HK-2 (cell line): ENCODE results near the gene ABHD6.
"Not testable (repeated sequence)": the region's sequence is repeated elsewhere in the genome, so short reads cannot be mapped to it uniquely, and the experiment has no call there.

Source experiments
- DNase-seq: peaks from one replicate; pipeline ENCODE4 v3.0.0-alpha.2; 2018; ENCODE audit not compliant: unreplicated experiment

Gene ABHD6

DNA sequence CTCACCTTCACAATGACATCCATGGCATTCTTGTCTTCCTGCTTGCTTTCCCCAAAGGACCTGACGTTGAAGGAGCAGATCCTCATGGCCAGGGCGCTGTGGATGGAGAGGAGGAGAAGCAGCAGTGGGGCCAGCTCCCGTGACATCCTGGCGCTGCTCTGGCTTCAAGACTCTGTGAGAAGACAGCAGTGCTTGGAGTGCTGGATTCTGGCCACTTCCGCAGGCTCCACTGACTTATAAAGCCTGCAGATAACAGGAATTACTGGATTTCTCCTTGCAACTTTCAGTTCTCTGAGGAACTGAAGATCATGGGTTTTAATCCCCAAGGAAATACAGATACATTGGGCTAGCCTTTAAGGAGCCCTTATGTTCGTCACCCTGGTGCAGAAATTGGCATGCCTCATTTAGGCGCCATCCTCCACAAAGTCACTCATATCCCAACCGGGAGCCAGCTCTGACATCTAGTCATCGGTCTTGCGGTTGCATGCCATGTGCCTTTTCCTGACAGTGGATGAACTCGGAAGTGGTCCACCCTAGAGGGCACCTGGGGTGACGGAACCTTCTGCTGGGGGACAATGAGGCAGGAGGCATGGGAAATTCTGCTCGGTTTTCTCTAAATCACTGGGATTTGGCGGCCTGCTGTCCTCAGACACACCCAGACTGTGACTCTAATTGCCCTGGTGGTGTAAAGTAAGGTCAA lies 26.7 kb upstream of the ABHD6 start, which contains the start of gene DNASE1L3:
Gene DNASE1L3 (minus strand): TSS at position 212 of the 700 bp plus-strand sequence. CDS start 66 bp downstream, at position 146.
- no peak for DNase-seq

DNA sequence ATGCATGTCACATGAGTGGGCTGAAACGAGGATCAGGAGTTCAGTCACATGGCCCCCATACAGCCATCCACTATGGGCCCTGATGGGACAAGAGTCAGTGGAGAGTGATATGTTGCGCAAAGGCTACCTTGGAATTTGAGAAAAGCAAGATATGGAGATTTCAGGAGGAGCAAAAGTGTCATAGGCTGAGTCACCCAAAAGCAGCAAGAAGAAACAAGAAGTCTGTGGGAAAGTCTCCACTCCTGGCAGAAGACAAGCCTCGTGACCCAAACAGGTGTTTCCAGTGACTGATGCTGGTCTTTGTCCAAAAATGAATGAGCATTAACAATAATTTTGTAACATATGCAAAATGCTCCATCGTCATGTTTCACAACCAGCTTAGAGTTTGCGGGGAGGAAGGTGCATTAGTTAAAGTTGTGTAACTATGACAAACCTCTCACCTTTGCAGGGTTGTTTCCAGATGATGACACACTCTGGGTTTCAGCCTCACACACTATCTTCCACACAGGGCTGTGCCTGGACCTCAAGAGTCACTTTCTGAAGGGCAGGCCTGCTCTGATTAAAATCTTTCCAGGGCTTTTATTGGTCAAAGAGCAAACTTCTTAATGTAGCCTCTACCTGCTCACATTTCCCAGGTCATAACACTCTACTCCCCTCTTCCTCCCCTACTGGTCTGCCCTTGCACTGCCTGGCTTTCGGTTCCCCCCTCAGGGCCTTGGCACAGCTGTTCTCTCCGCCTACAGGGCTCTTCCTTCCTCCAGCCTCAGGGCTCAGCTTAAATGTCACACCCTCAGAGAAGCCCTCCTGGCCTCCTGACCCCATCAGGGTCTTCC lies 22.9 kb upstream of the ABHD6 start:
- DNase-seq: no peak

DNA sequence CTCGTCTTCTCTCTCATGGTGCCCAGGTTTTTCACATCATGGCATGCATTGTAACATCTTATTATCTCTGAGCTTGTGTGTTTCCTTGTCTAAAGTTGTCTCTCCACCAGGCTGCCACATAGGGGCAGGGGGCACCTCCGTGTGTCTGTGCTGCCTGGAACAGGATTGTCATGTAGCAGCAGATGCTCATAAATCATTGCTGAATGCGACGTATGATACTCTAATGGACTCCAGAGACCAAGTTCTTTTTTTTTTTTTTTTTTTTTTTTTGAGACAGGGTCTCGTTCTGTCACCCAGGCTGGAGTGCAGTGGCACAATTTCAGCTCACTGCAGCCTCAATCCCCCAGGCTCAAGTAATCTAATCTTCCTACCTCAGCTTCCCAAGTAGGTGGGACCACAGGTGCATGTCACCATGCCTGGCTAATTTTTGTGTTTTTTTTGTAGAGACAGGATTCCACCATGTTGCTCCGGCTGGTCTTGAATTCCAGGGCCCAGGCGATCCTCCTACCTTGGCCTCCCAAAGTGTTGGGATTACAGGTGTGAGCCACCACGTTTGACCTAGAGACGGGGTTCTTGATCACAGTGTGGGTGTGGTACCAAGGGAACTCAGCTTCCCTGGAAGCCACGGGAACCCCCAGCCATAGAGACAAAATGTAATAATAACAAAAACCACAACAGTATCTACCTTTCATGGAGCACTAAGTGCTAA lies 22.1 kb upstream of the ABHD6 start:
- no peak for DNase-seq

DNA sequence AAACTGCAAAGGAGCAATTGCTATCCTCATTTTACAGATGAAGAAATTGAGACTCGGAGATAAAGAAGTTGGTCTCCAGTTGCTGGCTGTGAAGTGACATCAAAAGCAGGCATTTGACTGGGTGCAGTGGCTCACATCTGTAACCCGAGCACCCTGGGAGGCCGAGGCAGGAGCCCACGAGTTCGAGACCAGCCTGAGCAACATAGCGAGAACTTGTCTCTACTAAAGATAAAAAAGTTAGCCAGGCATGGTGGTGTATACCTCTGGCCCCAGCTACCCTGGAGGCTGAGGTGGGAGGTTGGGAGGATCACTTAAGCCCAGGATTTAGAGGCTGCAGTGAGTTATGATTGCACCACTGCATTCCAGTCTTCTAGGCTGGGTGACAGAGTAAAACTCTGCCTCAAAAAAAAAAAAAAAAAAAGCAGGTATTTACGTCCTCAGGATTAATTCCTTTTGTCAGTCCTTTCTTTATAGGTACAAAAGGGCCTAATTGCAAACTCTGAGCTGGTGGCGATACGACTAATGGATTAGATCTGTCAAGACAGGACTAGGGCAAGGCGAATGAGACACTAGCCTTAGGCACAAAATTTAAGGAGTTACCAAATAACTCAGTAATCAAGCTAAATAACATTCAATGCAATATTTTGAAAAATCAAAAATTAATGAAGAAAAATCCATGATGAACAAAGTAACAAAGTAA lies 20.9 kb upstream of the ABHD6 start:
- DNase-seq: no peak

DNA sequence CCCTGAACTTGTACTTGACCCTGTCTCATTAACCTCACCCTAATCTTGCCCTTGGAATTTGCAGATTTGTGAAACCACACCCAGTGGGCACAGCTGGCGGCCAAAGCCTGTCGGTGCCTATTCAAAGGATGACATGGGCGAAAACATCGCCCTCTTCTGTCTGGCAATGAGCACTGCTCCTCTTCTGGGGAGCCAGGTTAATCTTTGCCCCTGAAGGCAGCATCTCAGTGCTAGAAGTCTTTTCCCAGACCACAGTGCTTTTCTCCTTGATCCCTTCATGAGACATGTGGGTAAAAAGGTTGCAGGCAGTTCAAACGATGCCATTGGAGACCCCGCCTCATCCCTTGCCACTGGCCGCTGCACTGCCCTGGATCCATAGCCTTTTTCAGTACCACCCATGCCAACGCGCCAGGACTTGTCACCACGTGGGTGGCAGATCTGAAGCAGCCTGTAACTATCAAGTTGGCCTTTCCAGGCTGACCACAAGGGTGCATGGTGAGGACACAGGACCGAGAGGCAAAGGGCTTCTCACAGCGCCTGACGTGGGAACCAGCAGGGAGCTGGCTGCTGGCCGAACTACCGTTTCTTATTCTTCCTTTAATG lies 20.3 kb upstream of the ABHD6 start:
- peak; percentile 40 for DNase-seq

DNA sequence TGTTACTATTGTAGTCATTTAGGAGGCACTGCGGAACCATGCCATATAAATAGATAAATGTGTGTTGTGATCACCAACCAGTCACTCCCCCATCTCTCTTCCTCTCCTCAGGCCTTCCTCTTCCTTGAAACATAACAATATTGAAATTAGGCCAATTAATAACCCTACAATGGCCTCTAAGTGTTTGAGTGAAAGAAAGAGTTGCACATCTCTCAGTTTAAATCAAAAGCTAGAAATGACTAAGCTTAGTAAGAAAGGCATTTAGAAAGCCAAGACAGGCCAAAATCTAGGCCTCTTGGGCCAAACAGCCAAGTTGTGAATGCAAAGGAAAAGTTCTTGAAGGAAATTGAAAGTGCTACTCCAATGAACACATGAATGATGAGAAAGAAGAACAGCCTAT lies 18.7 kb upstream of the ABHD6 start:
- no peak for DNase-seq

DNA sequence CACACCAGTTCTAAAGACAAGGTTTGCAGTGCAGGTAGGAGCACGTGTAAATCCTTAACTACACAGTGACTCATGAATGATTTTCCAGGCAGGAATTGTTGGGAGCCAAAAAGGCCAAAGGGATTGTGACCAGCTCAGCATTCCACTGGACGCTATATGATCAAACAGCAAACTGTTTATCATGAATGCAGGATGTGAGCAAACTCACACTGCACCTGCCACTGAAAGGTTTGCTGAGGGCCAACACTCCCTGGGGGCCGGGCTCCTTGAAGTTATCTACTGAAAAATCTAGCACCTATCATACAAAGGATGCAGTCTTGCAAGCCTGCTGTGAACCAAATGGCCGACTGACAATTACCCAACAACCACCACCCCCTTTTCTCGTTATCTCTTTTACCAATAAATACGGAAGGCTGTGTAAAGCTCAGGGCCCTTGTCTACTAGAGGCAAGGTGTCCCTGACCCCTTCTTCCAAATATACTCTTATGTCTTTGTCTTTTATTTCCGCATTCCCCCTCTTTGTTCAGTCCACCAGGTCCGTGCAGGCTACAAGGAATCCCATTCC lies 15.3 kb upstream of the ABHD6 start:
- DNase-seq: no peak

DNA sequence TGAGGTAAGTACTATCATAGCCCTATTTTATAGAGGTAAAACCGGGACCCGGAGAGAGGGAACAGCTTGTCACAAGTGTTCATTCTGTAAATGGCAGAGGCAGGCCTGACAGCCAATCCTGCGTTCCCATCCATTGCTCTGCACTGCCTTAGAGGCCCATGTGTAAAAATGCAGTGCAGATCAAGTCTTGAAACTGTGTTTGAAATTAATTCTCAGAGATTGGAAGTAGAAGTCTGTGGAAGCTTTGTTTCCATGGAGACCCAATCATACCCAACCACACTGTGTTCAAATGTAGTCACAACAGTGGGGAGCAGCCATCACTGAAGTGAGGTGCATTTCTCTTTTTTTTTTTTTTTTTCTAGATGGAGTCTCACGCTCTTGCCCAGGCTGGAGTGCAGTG lies 13.7 kb upstream of the ABHD6 start:
- no peak for DNase-seq

DNA sequence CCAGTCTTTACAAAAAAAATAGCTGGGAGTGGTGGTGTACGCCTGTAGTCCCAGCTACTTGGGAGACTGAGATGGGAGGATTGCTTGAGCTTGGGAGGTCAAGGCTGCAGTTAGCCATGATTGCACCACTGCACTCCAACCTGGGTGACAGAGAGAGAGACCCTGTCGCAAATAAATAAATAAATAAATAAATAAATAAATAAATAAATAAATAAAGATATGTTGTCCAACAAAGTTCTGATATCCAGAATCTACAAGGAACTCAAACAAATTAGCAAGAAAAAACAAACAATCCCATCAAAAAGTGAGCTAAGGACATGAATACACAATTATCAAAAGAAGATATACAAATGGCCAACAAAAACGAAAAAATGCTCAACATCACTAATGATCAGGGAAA lies 9.7 kb upstream of the ABHD6 start:
- DNase-seq: not testable (repeated sequence)

DNA sequence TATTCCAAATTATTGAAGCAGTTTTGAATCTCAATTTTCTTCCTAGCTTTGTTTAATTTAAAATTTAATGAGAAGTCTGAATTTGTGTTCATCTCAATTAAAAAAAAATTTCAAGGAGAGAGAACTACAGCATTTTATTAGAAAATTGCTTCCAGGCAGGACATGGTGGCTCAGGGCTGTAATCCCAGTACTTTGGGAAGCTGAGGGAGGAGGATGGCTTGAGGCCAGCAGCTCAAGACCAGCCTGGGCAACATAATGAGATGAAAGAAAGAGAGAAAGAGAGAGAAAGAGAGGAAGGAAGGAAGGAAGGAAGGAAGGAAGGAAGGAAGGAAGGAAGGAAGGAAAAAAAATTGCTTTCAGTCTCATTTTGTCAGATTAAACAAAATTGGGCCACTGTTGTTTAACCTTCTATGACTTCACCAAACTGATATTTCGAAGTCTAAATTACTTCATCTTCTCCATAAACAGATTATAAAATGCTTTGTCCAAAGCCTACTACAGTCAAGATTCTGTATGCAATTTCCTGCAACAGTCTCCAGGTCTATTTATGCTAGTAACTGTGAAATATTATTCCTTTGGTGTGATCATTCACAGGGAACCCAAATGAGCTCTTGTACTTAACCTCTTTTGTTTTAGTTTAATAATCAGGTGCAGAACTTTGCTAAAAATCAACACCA lies 6.6 kb upstream of the ABHD6 start:
- DNase-seq: no peak

DNA sequence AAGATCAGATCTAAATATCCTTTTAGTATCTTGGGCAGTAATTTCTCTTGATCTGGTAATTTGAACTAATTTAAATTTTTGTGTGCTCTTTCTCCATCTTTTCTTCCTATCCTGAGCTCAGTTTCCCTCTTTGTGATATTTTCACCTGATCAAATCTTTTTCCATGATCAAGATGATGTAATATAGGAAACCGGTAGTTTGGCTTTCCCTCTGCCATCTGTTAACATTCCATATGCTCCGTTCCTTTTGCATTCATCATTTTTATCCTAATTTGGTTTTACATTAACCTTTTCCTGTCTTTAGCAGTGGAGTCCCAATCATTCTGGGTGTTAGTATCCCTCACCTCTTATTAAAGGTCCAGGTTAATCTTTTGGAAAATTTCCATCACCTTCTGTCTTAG lies 5.9 kb upstream of the ABHD6 start:
- DNase-seq: no peak

DNA sequence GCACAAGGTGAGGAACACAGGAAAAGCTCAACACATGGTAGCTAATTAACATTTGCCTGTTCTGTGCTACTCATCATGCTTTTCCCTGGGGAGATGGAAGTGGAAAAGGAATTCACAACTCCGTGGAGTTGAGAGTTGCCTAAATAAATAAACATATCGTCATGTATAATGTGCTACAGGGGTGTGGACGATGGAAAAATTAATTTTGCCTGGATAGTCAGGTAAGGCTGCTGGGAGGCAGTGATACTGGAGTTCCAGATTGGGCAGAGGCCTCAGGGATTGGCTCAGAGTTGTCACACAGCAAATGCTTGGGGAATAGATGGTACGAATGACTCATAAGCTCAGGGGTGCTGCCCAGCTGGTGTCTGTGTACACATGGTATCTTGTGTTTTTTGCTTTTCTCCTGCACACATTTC lies 3.1 kb upstream of the ABHD6 start:
- no peak for DNase-seq

DNA sequence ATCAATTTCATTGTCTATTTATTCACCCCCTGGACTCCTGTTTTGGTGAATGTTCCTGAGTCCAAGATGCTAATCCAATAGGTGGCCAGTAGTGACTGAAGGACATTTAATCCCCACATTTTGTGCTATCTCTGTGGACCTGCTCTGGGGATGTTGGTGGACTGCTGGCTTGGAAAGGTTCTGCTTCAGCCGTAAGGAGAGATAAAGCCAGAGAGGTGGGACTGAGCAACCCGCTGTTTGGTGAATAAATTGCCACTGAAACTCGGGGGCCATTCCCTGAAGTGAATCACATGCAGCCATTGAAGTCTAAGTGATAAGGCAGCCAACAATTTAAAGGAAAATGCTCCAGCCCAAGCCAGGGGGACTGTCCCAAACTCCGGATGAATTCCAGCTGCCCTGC lies 1.6 kb upstream of the ABHD6 start:
- no peak for DNase-seq

DNA sequence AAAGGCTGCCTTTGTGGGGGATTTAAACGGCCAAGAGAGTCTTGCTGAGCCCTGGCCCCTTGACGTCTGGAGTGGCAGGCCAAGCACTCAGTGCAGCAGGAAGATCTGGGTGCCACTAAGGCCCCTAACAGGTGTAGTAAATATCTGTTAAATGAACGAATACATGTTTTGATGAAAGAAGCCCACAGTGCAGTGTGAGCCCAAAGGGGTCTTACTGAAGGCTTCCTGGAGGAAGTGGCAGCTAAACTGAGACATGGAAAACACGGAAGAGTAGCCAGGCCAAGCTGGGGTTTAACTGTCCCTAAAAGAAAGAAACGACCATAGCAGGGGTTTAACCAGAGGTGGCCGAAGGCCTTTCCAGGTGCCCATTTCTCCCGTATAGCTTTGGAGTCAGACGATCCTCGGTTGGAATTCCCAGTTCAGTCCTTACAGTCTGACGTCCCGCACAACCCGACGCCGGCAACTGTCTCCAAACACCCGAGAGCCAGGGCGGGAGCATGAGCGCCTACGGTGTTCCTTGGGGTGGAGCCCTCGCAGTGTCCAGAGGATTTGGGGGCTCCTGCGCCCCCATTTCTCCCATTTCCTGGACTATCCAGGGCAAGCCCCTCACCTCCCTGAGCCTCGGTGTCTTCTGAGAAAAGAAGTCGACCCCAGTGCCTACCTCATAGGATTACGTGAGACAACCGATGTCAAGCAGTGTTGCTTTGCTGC lies 910 bp upstream of the ABHD6 start:
- DNase-seq: no peak

DNA sequence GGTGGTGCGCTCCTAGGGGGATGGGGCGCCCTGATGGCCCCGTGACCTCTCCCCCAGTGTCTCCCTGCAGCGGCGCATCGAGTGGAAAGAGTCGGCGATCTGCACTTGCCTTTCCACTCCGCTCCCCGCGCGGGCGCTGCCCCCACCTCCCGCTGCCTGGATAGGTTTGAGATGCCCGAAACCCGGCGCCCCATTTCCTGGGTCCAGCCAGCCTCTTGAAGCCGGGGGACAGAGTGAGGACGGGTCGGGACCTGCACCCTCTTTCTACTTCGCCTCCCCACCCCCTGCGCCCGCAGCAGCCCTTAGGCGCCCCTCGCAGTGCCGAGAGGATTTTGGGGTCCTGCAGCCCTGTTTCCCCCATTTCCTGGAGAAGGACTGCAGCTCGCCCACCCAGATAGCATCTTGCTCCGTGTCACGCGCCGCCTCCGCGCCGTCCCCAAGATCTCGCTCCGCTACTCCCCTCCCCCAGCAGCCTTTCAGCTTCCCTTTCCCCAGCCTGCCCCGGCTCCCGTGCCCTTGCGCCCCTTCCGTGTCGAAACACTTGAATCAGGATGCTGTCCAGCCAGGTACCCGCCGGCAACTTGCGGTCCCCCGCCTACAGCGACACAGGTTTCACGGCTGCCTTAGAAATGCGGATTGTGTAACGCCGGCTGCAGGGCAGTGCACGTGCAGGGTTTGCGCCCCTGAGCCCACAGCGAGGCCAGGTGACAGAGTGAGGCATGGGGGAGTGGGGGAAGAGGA lies 519 bp downstream of the ABHD6 start:
- DNase-seq: peak; percentile 19

DNA sequence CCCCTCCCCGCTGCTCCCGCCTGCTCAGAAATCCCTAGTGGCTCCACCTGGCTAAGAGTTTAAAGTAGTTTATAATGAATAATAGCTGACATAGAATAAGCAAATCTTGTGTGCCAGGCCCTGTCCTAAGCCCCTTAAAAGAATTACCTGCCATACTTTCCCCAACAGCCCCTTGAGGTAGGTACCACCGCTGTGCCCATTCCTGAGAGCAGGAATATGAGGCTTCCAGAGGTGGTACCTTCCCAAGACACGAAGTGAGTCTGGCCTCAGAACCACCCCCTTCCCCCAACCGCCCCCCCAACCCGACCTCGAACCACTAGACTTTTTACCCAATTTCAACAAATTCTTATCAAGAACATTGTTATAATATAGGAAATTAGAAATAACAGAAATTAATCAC lies 1.2 kb downstream of the ABHD6 start:
- no peak for DNase-seq

DNA sequence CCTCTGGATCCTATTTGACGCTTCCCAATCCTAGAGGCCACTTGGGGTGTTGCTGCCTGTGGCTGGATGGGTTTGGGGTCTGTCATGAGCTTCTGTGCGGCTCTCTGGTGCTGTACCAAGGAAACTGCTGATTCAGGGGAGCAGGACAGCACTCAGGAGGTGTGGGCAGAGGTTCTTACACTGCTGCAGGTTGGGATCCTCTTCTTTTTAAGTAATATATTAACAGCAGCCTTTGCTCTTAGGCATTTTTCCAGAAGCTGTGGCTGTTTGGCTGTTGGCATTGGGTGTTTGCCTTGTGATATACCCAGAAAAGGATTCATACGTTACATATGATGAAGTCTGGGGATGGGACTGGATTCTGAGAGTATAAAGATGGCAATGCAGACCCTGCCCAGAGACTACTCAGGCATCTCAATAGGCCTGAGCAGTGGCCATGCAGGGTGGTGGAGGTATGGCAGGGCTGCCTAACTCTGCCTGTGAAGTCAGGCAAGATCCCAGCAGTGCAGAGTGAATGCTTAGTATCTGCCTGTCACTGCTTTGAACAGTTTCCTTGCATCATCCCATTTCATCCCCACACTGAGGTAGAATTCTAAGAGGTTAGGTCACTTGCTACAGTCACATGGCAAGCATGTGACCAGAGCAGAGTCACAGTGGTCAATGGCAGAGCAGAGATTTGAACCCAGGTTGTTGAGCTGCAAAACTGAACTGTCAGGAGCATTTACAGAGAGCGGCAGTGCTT lies 3.9 kb downstream of the ABHD6 start:
- DNase-seq: no peak

DNA sequence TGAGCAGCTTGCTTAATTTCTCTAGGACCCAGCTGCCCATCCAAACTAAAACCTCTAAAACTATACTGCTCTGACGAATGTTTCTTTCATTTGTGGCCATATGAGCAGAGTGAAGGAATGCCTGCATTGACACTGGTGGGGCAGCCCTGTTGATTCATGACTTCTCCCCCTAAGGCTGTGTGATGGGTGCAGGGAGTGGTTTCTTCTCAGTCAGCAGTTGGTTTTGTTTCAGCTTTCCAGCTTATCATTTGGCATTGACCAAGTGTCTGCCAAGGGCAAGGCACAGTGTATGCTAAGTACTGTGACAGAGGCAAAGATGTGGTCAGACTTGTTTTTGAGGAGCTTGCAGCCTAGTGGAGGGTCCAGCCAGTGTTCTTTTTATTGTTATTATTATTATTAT lies 4.7 kb downstream of the ABHD6 start:
- DNase-seq: no peak

DNA sequence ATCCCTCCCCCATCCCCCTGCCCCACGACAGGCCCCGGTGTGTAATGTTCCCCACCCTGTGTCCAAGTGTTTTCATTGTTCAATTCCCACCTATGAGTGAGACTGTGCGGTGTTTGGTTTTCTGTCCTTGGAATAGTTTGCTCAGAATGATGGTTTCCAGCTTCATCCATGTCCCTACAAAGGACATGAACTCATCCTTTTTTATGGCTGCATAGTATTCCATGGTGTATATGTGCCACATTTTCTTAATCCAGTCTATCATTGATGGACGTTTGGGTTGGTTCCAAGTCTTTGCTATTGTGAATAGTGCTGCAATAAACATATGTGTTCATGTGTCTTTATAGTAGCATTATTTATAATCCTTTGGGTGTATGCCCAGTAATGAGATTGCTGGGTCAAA lies 5.3 kb downstream of the ABHD6 start:
- DNase-seq: not testable (repeated sequence)
